Measurements from ENCODE around the gene SLC35E4. TPM values are rescaled to one million over a fixed set of nuclear protein-coding genes. Genes with fewer than 3 reads are reported as not detected.

The SLC35E4 gene
- polyA plus RNA-seq, 1 of the 3 experiments (the other 2 are of a cell fraction), result 2.8 TPM

GRCh38 chr22:30604723-30605122 lies 30.9 kb upstream of the SLC35E4 start:
- H3K4me3 ChIP-seq (ENCODE audit: low read depth in 2 of 2, low read length in 1 of 2), result no peak overlapping the region
- POLR2A ChIA-PET, result no interaction called here
- no peaks in the 10 kb centered on the region for H3K9me3 ChIP-seq
- H3K27ac ChIP-seq (ENCODE audit: low read depth in 2 of 2, low read length in 1 of 2), result no peak overlapping the region
- no peak overlapping the region for H3K9ac ChIP-seq
- no peak overlapping the region for H3K4me2 ChIP-seq
- CTCF ChIA-PET, result interaction anchor here (1.0 to 1.4 kb wide), 5 partner anchors 13 to 150 kb away, joined by 3 to 6 read pairs (median 4); partner anchors contain the start of gene PES1
- no peak overlapping the region for H2AFZ ChIP-seq (ENCODE audit: low read depth)
- H3F3A ChIP-seq (replicated peaks; ENCODE audit: insufficient read depth), result peaks cover 4% of the 10 kb centered on the region
- TF ChIP-seq EZH2phosphoT487 (IDR thresholded peaks at IDR 0.05; ENCODE audit: borderline replicate concordance, low read depth) (no peak), ZBTB33 (IDR thresholded peaks at IDR 0.05; ENCODE audit: borderline replicate concordance, low read depth) (no peak), IRF3 (IDR thresholded peaks at IDR 0.05; ENCODE audit: low read depth, low read length) (no peak), CTCF (IDR thresholded peaks at IDR 0.05) (no peak), RAD21 (IDR thresholded peaks at IDR 0.05; ENCODE audit: low read length) (no peak), NRF1 (IDR thresholded peaks at IDR 0.05; ENCODE audit: low read depth, low read length) (no peak)
- peaks cover 10 to 15% of the 10 kb centered on the region in 2 experiments; a peak in 2 of 4 replicates for H3K4me1 ChIP-seq (ENCODE audit: control insufficient read depth in 1 of 2, insufficient read depth in 2 of 2, low read depth in 1 of 2, low read length in 1 of 2)
- H3K9me2 ChIP-seq, result no peaks in the 10 kb centered on the region
- H3K27me3 ChIP-seq (ENCODE audit: insufficient read depth), result no peaks in the 10 kb centered on the region
- DNase-seq, result no peak
- no peaks in the 10 kb centered on the region for H4K20me1 ChIP-seq (ENCODE audit: insufficient read depth)
- no peaks in the 10 kb centered on the region for H3K36me3 ChIP-seq (replicated peaks in 1 of 2; ENCODE audit: control insufficient read depth in 1 of 2, insufficient read depth in 2 of 2, low read length in 1 of 2)
- H3K79me2 ChIP-seq (ENCODE audit: insufficient read depth), result no peaks in the 10 kb centered on the region
- 95% methylated on average over 2 of the region's 2 CpGs for WGBS (ENCODE audit: low lambda C conversion rate)

- Histone ChIP-seq H3F3A (replicated peaks; ENCODE audit: insufficient read depth) (peaks cover 4% of the 10 kb centered on the region), H3K9me3 (no peaks in the 10 kb centered on the region), H3K4me1 (ENCODE audit: control insufficient read depth in 1 of 2, insufficient read depth in 2 of 2, low read depth in 1 of 2, low read length in 1 of 2) (peaks cover 10 to 15% of the 10 kb centered on the region in 2 experiments; a peak in 2 of 4 replicates), H3K4me2 (no peak overlapping the region), H3K36me3 (replicated peaks in 1 of 2; ENCODE audit: control insufficient read depth in 1 of 2, insufficient read depth in 2 of 2, low read length in 1 of 2) (no peaks in the 10 kb centered on the region), H2AFZ (ENCODE audit: low read depth) (peak overlapping the region; percentile 94), H3K9me2 (no peaks in the 10 kb centered on the region), H3K4me3 (ENCODE audit: low read depth in 2 of 2, low read length in 1 of 2) (no peak overlapping the region), H3K27ac (ENCODE audit: low read depth in 2 of 2, low read length in 1 of 2) (no peak overlapping the region), H3K79me2 (ENCODE audit: insufficient read depth) (no peaks in the 10 kb centered on the region), H3K9ac (no peak overlapping the region), H3K27me3 (ENCODE audit: insufficient read depth) (no peaks in the 10 kb centered on the region), H4K20me1 (ENCODE audit: insufficient read depth) (no peaks in the 10 kb centered on the region)
- peak; percentile 77 for DNase-seq
- CTCF ChIA-PET, result interaction anchor here (0.7 to 4.1 kb wide), 18 partner anchors 10 to 283 kb away, joined by 3 to 24 read pairs (median 4); partner anchors contain the start of genes PES1 and SLC35E4
- POLR2A ChIA-PET, result interaction anchor here (1.1 kb wide), 1 partner anchor 14 kb away, joined by 3 read pairs; the partner anchor contains the start of gene PES1
- 39% methylated on average over 9 of the region's 9 CpGs for WGBS (ENCODE audit: low lambda C conversion rate)
- TF ChIP-seq SMC3 (IDR thresholded peaks at IDR 0.05; ENCODE audit: low read depth, low read length), result peak; percentile 33; the same call in 1 of the 2 replicates
- TF ChIP-seq RAD21 (IDR thresholded peaks at IDR 0.05; ENCODE audit: low read length), result 0 out of 2 replicates have a peak, but pooled peaks have one; percentile 27
- TF ChIP-seq JUND (IDR thresholded peaks at IDR 0.05), result no peak
- no peak for TF ChIP-seq EZH2phosphoT487 (IDR thresholded peaks at IDR 0.05; ENCODE audit: borderline replicate concordance, low read depth)
- 0 out of 2 replicates have a peak, but pooled peaks have one; percentile 24 for TF ChIP-seq ELF1 (IDR thresholded peaks at IDR 0.05)
- TF ChIP-seq NFIC (IDR thresholded peaks at IDR 0.05; ENCODE audit: borderline replicate concordance), result no peak
- TF ChIP-seq USF2 (IDR thresholded peaks at IDR 0.05; ENCODE audit: borderline replicate concordance, low read depth, low read length), result no peak
- TF ChIP-seq USF1 (IDR thresholded peaks at IDR 0.05; ENCODE audit: borderline replicate concordance, low read depth), result no peak
- 0 out of 2 replicates have a peak, but pooled peaks have one; percentile 15 for TF ChIP-seq GABPA (IDR thresholded peaks at IDR 0.05; ENCODE audit: low read depth)
- TF ChIP-seq GATA2 (CRISPR knock-in tag; IDR thresholded peaks at IDR 0.05), result no peak
- 0 out of 2 replicates have a peak, but pooled peaks have one; percentile 38 for TF ChIP-seq MXI1 (IDR thresholded peaks at IDR 0.05; ENCODE audit: low read depth, low read length)
- no peak for TF ChIP-seq MAX (IDR thresholded peaks at IDR 0.05; ENCODE audit: low read depth)
- TF ChIP-seq RXRA (IDR thresholded peaks at IDR 0.05; ENCODE audit: borderline replicate concordance, low read depth), result no peak
Measured at GRCh38 chr22:30605449-30606110, 30.0 kb upstream of the SLC35E4 start.
